ENCODE results near the gene LEKR1.
"Not testable (repeated sequence)": the region's sequence is repeated elsewhere in the genome, so short reads cannot be mapped to it uniquely, and the experiment has no call there.

LEKR1 gene

GRCh38 chr3:156826144-156826895 lies at the start of gene LEKR1:
Gene LEKR1 (plus strand): TSS chr3:156826353. CDS start chr3:156829330, 2,977 bp downstream.
- DNase-seq, result peak; percentile 87

- no peak for DNase-seq
These were observed 49.3 kb upstream of the LEKR1 start for GRCh38 chr3:156776871-156777270.

- peak; percentile 72 for DNase-seq
These were observed 44.6 kb upstream of the LEKR1 start for GRCh38 chr3:156781310-156782230.

- DNase-seq, result no peak
These were observed 43.8 kb upstream of the LEKR1 start for GRCh38 chr3:156782319-156782718.

GRCh38 chr3:156782921-156783320 lies 43.2 kb upstream of the LEKR1 start:
- no peak for DNase-seq

- peak; percentile 53 for DNase-seq
These were observed 39.2 kb upstream of the LEKR1 start for GRCh38 chr3:156787001-156787400.

- DNase-seq, result peak; percentile 74
These were observed 38.1 kb upstream of the LEKR1 start for GRCh38 chr3:156787926-156788663.

- no peak for DNase-seq
These were observed 37.3 kb upstream of the LEKR1 start for GRCh38 chr3:156788846-156789245.

GRCh38 chr3:156790156-156790555 lies 36.0 kb upstream of the LEKR1 start:
- DNase-seq, result no peak

- DNase-seq, result no peak
These were observed 34.0 kb upstream of the LEKR1 start for GRCh38 chr3:156792114-156792513.

GRCh38 chr3:156792536-156792935 lies 33.6 kb upstream of the LEKR1 start:
- no peak for DNase-seq

GRCh38 chr3:156792945-156793344 lies 33.2 kb upstream of the LEKR1 start:
- no peak for DNase-seq

GRCh38 chr3:156793400-156793799 lies 32.8 kb upstream of the LEKR1 start:
- DNase-seq, result no peak

- DNase-seq, result no peak
These were observed 32.3 kb upstream of the LEKR1 start for GRCh38 chr3:156793851-156794250.

- no peak for DNase-seq
These were observed 30.2 kb upstream of the LEKR1 start for GRCh38 chr3:156795890-156796481.

GRCh38 chr3:156797368-156797767 lies 28.8 kb upstream of the LEKR1 start:
- DNase-seq, result no peak

- not testable (repeated sequence) for DNase-seq
These were observed 25.9 kb upstream of the LEKR1 start for GRCh38 chr3:156800287-156800686.

GRCh38 chr3:156801746-156802145 lies 24.4 kb upstream of the LEKR1 start:
- no peak for DNase-seq

- DNase-seq, result no peak
These were observed 23.1 kb upstream of the LEKR1 start for GRCh38 chr3:156802821-156803606.

GRCh38 chr3:156803952-156804741 lies 22.0 kb upstream of the LEKR1 start:
- peak; percentile 52 for DNase-seq

- DNase-seq, result no peak
These were observed 19.5 kb upstream of the LEKR1 start for GRCh38 chr3:156806698-156807097.
